GM19328 (cell line): ENCODE results near the gene AKR7A3.
"Not testable (repeated sequence)": the region's sequence is repeated elsewhere in the genome, so short reads cannot be mapped to it uniquely, and the experiment has no call there.

ENCODE experiments used
- ATAC-seq: cut with Tn5 transposase; IDR thresholded peaks from one replicate; pipeline ENCODE4 v1.9.1; 2021; ENCODE audit warnings: mild to moderate bottlenecking, moderate library complexity; ENCODE audit not compliant: unreplicated experiment

The AKR7A3 gene

GRCh38 chr1:19257178-19257914, 31.2 kb downstream of the AKR7A3 start:
- no peak for ATAC-seq

- not testable (repeated sequence) for ATAC-seq
Observed at GRCh38 chr1:19256301-19256700, 32.3 kb downstream of the AKR7A3 start.

- no peak for ATAC-seq
Observed at GRCh38 chr1:19255288-19255687, 33.3 kb downstream of the AKR7A3 start.

GRCh38 chr1:19254416-19254815, 34.2 kb downstream of the AKR7A3 start:
- ATAC-seq, result no peak

GRCh38 chr1:19251305-19252196, 37.0 kb downstream of the AKR7A3 start, which contains the start of the genes EMC1 and MRTO4:
EMC1 (minus strand) TSS chr1:19251524; CDS start chr1:19251509, 15 bp downstream.
MRTO4 (plus strand) TSS chr1:19251805; CDS start chr1:19251836, 31 bp downstream.
- ATAC-seq, result peak; percentile 83

GRCh38 chr1:19250629-19251304, 37.8 kb downstream of the AKR7A3 start:
- ATAC-seq, result no peak

GRCh38 chr1:19240673-19241538, 47.7 kb downstream of the AKR7A3 start:
- no peak for ATAC-seq

- ATAC-seq, result no peak
Observed at GRCh38 chr1:19239876-19240275, 48.7 kb downstream of the AKR7A3 start.

- no peak for ATAC-seq
Observed at GRCh38 chr1:19234224-19234623, 54.3 kb downstream of the AKR7A3 start.
